ENCODE data around the gene MAP4K1. TPM values are rescaled to one million over a fixed set of nuclear protein-coding genes. Genes with fewer than 3 reads are reported as not detected.

The MAP4K1 gene
- total RNA-seq, result 100 to 1,000 TPM; 374 to 383 TPM

GRCh38 chr19:38617764-38618589 is at the start of gene MAP4K1:
MAP4K1 (minus strand) TSS chr19:38617953; CDS start chr19:38617895, 58 bp downstream.
- peaks cover 55% of the 10 kb centered on the region for H3K4me1 Mint-ChIP-seq

DNA sequence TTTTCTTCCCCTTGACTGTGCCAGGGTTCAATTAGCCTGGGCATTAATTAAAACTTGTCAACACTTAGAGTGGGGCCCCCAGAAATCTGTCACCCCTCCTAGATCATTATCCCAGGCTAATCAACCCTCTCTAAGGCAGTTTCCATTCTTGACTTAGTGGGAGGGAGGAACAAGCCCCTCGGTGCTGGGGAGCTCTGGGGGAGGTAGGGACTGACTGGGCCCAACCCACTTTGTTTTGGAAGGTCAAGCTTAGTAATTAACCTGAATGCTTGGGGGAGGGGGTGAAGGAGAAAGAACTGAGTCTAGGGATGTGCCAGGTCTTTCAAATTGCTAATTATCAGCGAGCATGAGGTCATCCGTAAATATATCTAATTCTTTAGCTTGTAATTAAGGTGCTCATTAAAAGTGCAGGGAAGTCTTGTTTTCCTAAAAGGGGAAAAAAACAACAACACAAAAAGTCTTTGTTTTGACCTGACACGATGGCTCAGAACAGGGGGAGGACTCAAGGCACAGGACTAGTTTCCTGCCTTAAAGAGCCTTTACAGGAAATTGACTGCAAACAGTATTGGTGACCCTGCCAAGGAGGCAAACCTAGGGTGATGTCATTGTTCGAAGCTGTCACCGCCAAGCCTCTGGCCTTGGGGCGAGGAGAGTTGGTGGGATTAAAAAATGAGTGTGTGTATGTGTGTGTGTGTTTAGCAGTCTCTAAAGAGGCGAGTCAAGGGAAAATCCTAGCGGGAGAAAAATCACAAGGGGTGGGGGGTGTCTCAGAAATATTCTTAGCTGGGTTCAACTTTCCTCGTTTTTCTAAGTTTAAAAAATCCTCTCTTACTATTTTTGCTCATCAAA is 49.1 kb upstream of the MAP4K1 start:
- CTCF ChIA-PET, result interaction anchor here (0.5 to 1.5 kb wide), 7 partner anchors 14 to 638 kb away, joined by 3 to 6 read pairs (median 3); partner anchors contain the start of genes ACTN4 and FAM98C

More at GRCh38 chr19:38617764-38618589, at the start of gene MAP4K1:
- H3K27me3 Mint-ChIP-seq, result no peaks in the 10 kb centered on the region
- peak; percentile 83 for DNase-seq
- H3K27ac Mint-ChIP-seq, result peak within 1 kb of the TSS; percentile 93
- POLR2A ChIA-PET, result interaction anchor here (0.6 to 3.8 kb wide), 40 partner anchors 8 to 718 kb away, joined by 3 to 24 read pairs (median 4); partner anchors contain the start of genes ACTN4, FAM98C, GMFG and MRPS12
- CTCF ChIA-PET, result interaction anchor here (0.6 to 5.9 kb wide), 18 partner anchors 10 to 313 kb away, joined by 3 to 43 read pairs (median 10); partner anchors contain the start of genes ACTN4, FAM98C, MRPS12 and PSMD8
- peak within 1 kb of the TSS; percentile 99 for H3K4me3 Mint-ChIP-seq
- H3K36me3 Mint-ChIP-seq (ENCODE audit: low read depth), result peaks cover 71% of the 10 kb centered on the region
- H3K9me3 Mint-ChIP-seq, result no peaks in the 10 kb centered on the region

GRCh38 chr19:38665950-38666662 is 48.4 kb upstream of the MAP4K1 start:
- POLR2A ChIA-PET, result interaction anchor here (0.7 to 4.9 kb wide), 4 partner anchors 16 to 47 kb away, joined by 3 to 34 read pairs (median 8); partner anchors contain the start of genes ACTN4 and EIF3K
- Mint-ChIP-seq H3K4me3 (no peak overlapping the region), H3K27ac (peak overlapping the region; percentile 93), H3K4me1 (peaks cover 88% of the 10 kb centered on the region), H3K36me3 (ENCODE audit: low read depth) (peaks cover 58% of the 10 kb centered on the region), H3K27me3 (no peaks in the 10 kb centered on the region), H3K9me3 (no peaks in the 10 kb centered on the region)
- CTCF ChIA-PET, result interaction anchor here (0.8 to 1.5 kb wide), 3 partner anchors 19 to 263 kb away, joined by 3 to 6 read pairs (median 3); partner anchors contain the start of genes ACTN4 and FAM98C
- no peak for DNase-seq

More for the DNA sequence above, 49.1 kb upstream of the MAP4K1 start:
- Mint-ChIP-seq H3K27me3 (no peaks in the 10 kb centered on the region), H3K4me3 (peak overlapping the region; percentile 57), H3K9me3 (no peaks in the 10 kb centered on the region), H3K36me3 (ENCODE audit: low read depth) (peaks cover 58% of the 10 kb centered on the region), H3K4me1 (peaks cover 93% of the 10 kb centered on the region), H3K27ac (peak overlapping the region; percentile 93)
- peak; percentile 68 for DNase-seq
- POLR2A ChIA-PET, result interaction anchor here (0.7 to 4.9 kb wide), 5 partner anchors 9 to 48 kb away, joined by 3 to 34 read pairs (median 4); partner anchors contain the start of genes ACTN4 and EIF3K

DNA sequence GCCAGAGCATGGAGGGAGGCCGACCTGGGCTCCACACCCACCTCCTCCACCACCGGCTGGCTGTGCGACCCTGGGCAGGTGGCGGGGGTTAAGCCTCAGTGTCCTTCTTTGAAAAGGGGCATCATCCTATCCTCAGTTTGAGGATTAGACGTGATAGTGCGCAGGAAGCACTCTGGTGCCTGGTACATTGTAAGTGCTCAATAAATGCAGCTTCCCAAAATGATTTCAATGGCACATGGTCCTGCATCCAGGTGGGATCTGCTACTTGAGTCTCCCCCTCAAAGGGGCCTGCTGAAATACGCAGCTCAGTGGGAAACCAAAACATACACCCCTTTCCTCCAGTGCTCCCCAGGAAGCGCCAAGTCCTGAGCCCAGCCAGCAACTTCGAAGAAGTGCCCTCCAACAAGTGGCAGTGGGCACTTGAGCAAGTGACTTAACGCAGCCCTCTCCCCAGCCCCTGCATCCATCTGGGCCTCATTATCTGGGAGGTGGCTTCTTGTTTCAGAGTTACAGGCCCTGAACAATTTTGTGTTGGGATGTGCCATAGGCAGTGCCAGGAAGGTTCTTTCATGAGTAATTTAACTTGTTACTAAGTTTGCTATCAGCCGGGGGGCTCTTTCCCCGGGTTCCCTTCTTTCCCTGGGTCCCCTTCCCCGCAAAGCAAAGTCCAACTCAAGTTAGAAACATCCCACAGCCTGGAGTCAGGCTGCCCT is 47.6 kb upstream of the MAP4K1 start:
- ChIA-PET CTCF (interaction anchor here (0.7 to 1.6 kb wide), 3 partner anchors 18 to 29 kb away, joined by 3 to 4 read pairs (median 3); partner anchors contain the start of gene ACTN4), POLR2A (interaction anchor here (0.9 to 2.4 kb wide), 4 partner anchors 17 to 28 kb away, joined by 3 to 12 read pairs (median 4); partner anchors contain the start of gene ACTN4)
- no peak for DNase-seq
- no peaks in the 10 kb centered on the region for H3K27me3 Mint-ChIP-seq
- H3K4me1 Mint-ChIP-seq, result peaks cover 88% of the 10 kb centered on the region
- H3K9me3 Mint-ChIP-seq, result no peaks in the 10 kb centered on the region
- H3K27ac Mint-ChIP-seq, result peak overlapping the region; percentile 93
- H3K36me3 Mint-ChIP-seq (ENCODE audit: low read depth), result peaks cover 60% of the 10 kb centered on the region
- H3K4me3 Mint-ChIP-seq, result no peak overlapping the region

DNA sequence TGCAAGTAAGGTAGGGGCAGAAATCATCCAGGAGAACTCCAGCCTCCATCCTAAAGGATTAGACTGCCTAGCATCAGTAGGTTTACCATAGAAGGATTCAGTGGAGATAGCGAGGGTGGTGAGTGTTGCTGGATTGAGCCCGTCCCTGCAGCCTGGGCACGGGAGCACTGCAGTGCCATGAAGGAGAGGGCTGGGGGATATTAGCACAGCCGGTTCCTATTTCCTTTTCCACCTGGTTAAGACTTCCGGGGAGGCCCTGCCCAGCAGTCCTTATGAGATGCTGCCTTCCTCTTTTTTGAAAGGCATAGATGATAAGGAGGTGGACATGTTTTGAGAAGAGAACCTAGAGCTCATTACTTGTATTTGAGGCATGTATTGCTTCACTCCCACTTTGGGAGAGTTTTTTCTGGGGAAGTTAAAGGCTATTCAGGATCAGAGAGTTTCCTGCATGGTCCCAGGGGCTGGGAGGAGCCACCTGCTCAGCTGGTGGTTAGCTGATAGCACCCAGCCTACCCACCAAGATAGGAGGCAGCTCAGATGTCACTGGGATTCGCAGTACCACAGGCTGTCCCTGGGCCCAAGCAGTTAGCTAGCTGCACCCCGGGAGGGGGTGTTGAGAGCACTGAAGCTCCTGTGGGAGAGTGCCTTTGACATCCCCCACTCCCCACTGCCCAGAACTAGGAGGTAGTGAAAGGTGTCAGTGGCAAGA is 46.9 kb upstream of the MAP4K1 start:
- ChIA-PET CTCF (interaction anchor here (0.7 to 1.6 kb wide), 4 partner anchors 14 to 28 kb away, joined by 3 to 4 read pairs (median 3); partner anchors contain the start of gene ACTN4), POLR2A (interaction anchor here (0.9 to 1.4 kb wide), 6 partner anchors 14 to 27 kb away, joined by 3 to 4 read pairs (median 3); partner anchors contain the start of gene ACTN4)
- Mint-ChIP-seq H3K36me3 (ENCODE audit: low read depth) (peaks cover 53% of the 10 kb centered on the region), H3K27ac (peak overlapping the region; percentile 69), H3K27me3 (no peaks in the 10 kb centered on the region), H3K9me3 (no peaks in the 10 kb centered on the region), H3K4me1 (peaks cover 87% of the 10 kb centered on the region), H3K4me3 (no peak overlapping the region)
- no peak for DNase-seq

- no peaks in the 10 kb centered on the region for H3K9me3 Mint-ChIP-seq
- H3K27ac Mint-ChIP-seq, result peak overlapping the region; percentile 69
- H3K4me3 Mint-ChIP-seq, result no peak overlapping the region
- ChIA-PET CTCF (interaction anchor here (1.2 to 1.6 kb wide), 2 partner anchors 14 to 27 kb away, joined by 3 to 4 read pairs; no protein-coding TSS in a partner anchor), POLR2A (interaction anchor here (0.9 to 1.4 kb wide), 6 partner anchors 14 to 27 kb away, joined by 3 to 4 read pairs (median 3); partner anchors contain the start of gene ACTN4)
- DNase-seq, result peak; percentile 41
- H3K36me3 Mint-ChIP-seq (ENCODE audit: low read depth), result peaks cover 53% of the 10 kb centered on the region
- H3K4me1 Mint-ChIP-seq, result peaks cover 87% of the 10 kb centered on the region
- H3K27me3 Mint-ChIP-seq, result no peaks in the 10 kb centered on the region
Measured at GRCh38 chr19:38663957-38664502, 46.3 kb upstream of the MAP4K1 start.

DNA sequence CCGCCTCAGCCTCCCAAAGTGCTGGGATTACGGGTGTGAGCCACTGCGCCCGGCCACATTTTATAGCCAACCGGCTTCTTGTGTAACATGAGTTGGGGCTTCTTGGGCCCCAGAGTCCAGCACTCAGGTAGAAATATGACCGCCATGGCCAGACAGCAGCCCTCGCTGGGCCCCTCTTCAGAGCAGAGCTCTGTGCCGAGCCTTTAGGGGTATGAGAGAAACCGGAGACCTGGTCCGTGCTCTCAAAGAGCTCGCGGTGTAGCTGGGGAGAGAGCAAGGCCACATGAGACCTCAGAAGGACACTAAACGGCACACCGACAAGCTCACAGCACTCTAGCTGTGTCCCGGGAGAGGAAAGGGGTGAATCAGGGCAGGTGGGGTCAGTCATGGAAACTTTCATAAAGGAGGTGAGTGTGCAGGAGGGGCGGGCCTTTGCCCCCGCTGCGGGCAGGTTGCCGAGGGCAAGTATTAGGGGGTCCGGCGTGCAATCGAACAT is 45.5 kb upstream of the MAP4K1 start:
- no peaks in the 10 kb centered on the region for H3K9me3 Mint-ChIP-seq
- peaks cover 53% of the 10 kb centered on the region for H3K36me3 Mint-ChIP-seq (ENCODE audit: low read depth)
- no peak for DNase-seq
- H3K4me3 Mint-ChIP-seq, result no peak overlapping the region
- POLR2A ChIA-PET, result interaction anchor here (1.4 kb wide), 1 partner anchor 13 kb away, joined by 4 read pairs; no protein-coding TSS in a partner anchor
- no peak overlapping the region for H3K27ac Mint-ChIP-seq
- H3K4me1 Mint-ChIP-seq, result peaks cover 87% of the 10 kb centered on the region
- CTCF ChIA-PET, result interaction anchor here (0.9 to 1.4 kb wide), 3 partner anchors 16 to 156 kb away, joined by 3 to 4 read pairs (median 3); partner anchors contain the start of gene ACTN4
- no peaks in the 10 kb centered on the region for H3K27me3 Mint-ChIP-seq

GRCh38 chr19:38662537-38663155 is 44.9 kb upstream of the MAP4K1 start:
- no peaks in the 10 kb centered on the region for H3K9me3 Mint-ChIP-seq
- H3K27ac Mint-ChIP-seq, result no peak overlapping the region
- ChIA-PET POLR2A (interaction anchor here (1.3 kb wide), 1 partner anchor 21 kb away, joined by 3 read pairs; no protein-coding TSS in a partner anchor), CTCF (interaction anchor here (0.9 to 1.7 kb wide), 4 partner anchors 16 to 260 kb away, joined by 3 to 5 read pairs (median 4); partner anchors contain the start of genes ACTN4 and FAM98C)
- H3K4me3 Mint-ChIP-seq, result no peak overlapping the region
- H3K27me3 Mint-ChIP-seq, result no peaks in the 10 kb centered on the region
- H3K36me3 Mint-ChIP-seq (ENCODE audit: low read depth), result peaks cover 53% of the 10 kb centered on the region
- DNase-seq, result no peak
- H3K4me1 Mint-ChIP-seq, result peaks cover 87% of the 10 kb centered on the region

- ChIA-PET POLR2A (interaction anchor here (1.3 kb wide), 1 partner anchor 21 kb away, joined by 3 read pairs; no protein-coding TSS in a partner anchor), CTCF (interaction anchor here (1.4 to 1.7 kb wide), 2 partner anchors 38 to 259 kb away, joined by 3 to 5 read pairs; partner anchors contain the start of gene FAM98C)
- no peak for DNase-seq
- no peak overlapping the region for H3K4me3 Mint-ChIP-seq
- H3K36me3 Mint-ChIP-seq (ENCODE audit: low read depth), result peaks cover 55% of the 10 kb centered on the region
- peaks cover 87% of the 10 kb centered on the region for H3K4me1 Mint-ChIP-seq
- H3K27ac Mint-ChIP-seq, result no peak overlapping the region
- H3K27me3 Mint-ChIP-seq, result no peaks in the 10 kb centered on the region
- no peaks in the 10 kb centered on the region for H3K9me3 Mint-ChIP-seq
Measured at GRCh38 chr19:38661996-38662395, 44.2 kb upstream of the MAP4K1 start.

- H3K9me3 Mint-ChIP-seq, result no peaks in the 10 kb centered on the region
- POLR2A ChIA-PET, result no interaction called here
- no peak for DNase-seq
- CTCF ChIA-PET, result interaction anchor here (1.7 kb wide), 1 partner anchor 258 kb away, joined by 5 read pairs; the partner anchor contains the start of gene FAM98C
- H3K27me3 Mint-ChIP-seq, result no peaks in the 10 kb centered on the region
- no peak overlapping the region for H3K27ac Mint-ChIP-seq
- peaks cover 61% of the 10 kb centered on the region for H3K36me3 Mint-ChIP-seq (ENCODE audit: low read depth)
- H3K4me3 Mint-ChIP-seq, result no peak overlapping the region
- peaks cover 87% of the 10 kb centered on the region for H3K4me1 Mint-ChIP-seq
Measured at GRCh38 chr19:38661136-38661535, 43.4 kb upstream of the MAP4K1 start.

All from activated CD4-positive, alpha-beta memory T cell treated with anti-CD3 and anti-CD28 coated beads, Interleukin-2, amount 10 ng/mL, durations not matched to agents 7 days and 5 days (primary cell).